Activated CD4-positive, alpha-beta T cell treated with anti-CD3 and anti-CD28 coated beads, Interleukin-10, Interleukin-2, amounts not matched to agents 100 ng/mL and 50 ng/mL, durations not matched to agents 16 hours and 8 hours (primary cell): Measurements from ENCODE around the gene ATRX.
"Not testable (repeated sequence)": the region's sequence is repeated elsewhere in the genome, so short reads cannot be mapped to it uniquely, and the experiment has no call there.

Experiments
- DNase-seq: peaks from one replicate; pipeline ENCODE4 v3.0.0-alpha.2; 2020

Gene ATRX

GRCh38 chrX:77603635-77604336 lies 182.2 kb downstream of the ATRX start:
- no peak for DNase-seq

- no peak for DNase-seq
These were observed 188.5 kb downstream of the ATRX start for GRCh38 chrX:77597511-77597910.

- no peak for DNase-seq
These were observed 188.9 kb downstream of the ATRX start for GRCh38 chrX:77597090-77597489.

- no peak for DNase-seq
These were observed 190.2 kb downstream of the ATRX start for GRCh38 chrX:77595848-77596247.

- no peak for DNase-seq
These were observed 213.7 kb downstream of the ATRX start for GRCh38 chrX:77572322-77572721.

- DNase-seq = no peak
These were observed 220.7 kb downstream of the ATRX start for GRCh38 chrX:77565278-77565677.

GRCh38 chrX:77564823-77565222 lies 221.2 kb downstream of the ATRX start:
- DNase-seq = no peak

- DNase-seq = no peak
These were observed 224.6 kb downstream of the ATRX start for GRCh38 chrX:77561372-77561771.

- DNase-seq = no peak
These were observed 229.7 kb downstream of the ATRX start for GRCh38 chrX:77556276-77556675.

GRCh38 chrX:77548751-77549150 lies 237.3 kb downstream of the ATRX start:
- no peak for DNase-seq

- DNase-seq = not testable (repeated sequence)
These were observed 246.2 kb downstream of the ATRX start for GRCh38 chrX:77539778-77540177.

- not testable (repeated sequence) for DNase-seq
These were observed 254.8 kb downstream of the ATRX start for GRCh38 chrX:77531261-77531660.

- DNase-seq = no peak
These were observed 258.0 kb downstream of the ATRX start for GRCh38 chrX:77528034-77528433.

GRCh38 chrX:77527233-77528001 lies 258.6 kb downstream of the ATRX start:
- no peak for DNase-seq

GRCh38 chrX:77519765-77520164 lies 266.3 kb downstream of the ATRX start:
- no peak for DNase-seq

- no peak for DNase-seq
These were observed 271.8 kb downstream of the ATRX start for GRCh38 chrX:77514177-77514576.

- no peak for DNase-seq
These were observed 276.0 kb downstream of the ATRX start for GRCh38 chrX:77510007-77510406.

GRCh38 chrX:77505227-77505626 lies 280.8 kb downstream of the ATRX start:
- DNase-seq = no peak

GRCh38 chrX:77502951-77503525 lies 283.0 kb downstream of the ATRX start:
- DNase-seq = no peak

- not testable (repeated sequence) for DNase-seq
These were observed 285.9 kb downstream of the ATRX start for GRCh38 chrX:77500164-77500563.

- no peak for DNase-seq
These were observed 292.1 kb downstream of the ATRX start for GRCh38 chrX:77493677-77494553.

- no peak for DNase-seq
These were observed 302.0 kb downstream of the ATRX start for GRCh38 chrX:77484045-77484444.

- no peak for DNase-seq
These were observed 330.6 kb downstream of the ATRX start for GRCh38 chrX:77455437-77455836.
